Fibroblast of the conjunctiva (primary cell): ENCODE results near the gene CA5A.

Experiments used
- DNase-seq: peaks from one replicate; pipeline ENCODE4 v3.0.0-alpha.2; 2010; ENCODE audit warnings: low read depth

CA5A gene

GRCh38 chr16:87963400-87963799 is 27.1 kb upstream of the CA5A start:
- DNase-seq: no peak

GRCh38 chr16:87961623-87962022 is 25.3 kb upstream of the CA5A start:
- DNase-seq: no peak

- DNase-seq: no peak
Observed at GRCh38 chr16:87960852-87961251, 24.5 kb upstream of the CA5A start.

GRCh38 chr16:87960296-87960695 is 24.0 kb upstream of the CA5A start:
- no peak for DNase-seq

- no peak for DNase-seq
Observed at GRCh38 chr16:87959391-87959990, 23.2 kb upstream of the CA5A start.

- DNase-seq: no peak
Observed at GRCh38 chr16:87958632-87959031, 22.3 kb upstream of the CA5A start.

GRCh38 chr16:87957296-87958094 is 21.2 kb upstream of the CA5A start:
- DNase-seq: no peak

- peak; percentile 68 for DNase-seq
Observed at GRCh38 chr16:87956365-87957231, 20.3 kb upstream of the CA5A start.

GRCh38 chr16:87956098-87956364 is 19.7 kb upstream of the CA5A start:
- DNase-seq: no peak

GRCh38 chr16:87955302-87956097 is 19.2 kb upstream of the CA5A start:
- DNase-seq: no peak

- DNase-seq: no peak
Observed at GRCh38 chr16:87954826-87955225, 18.5 kb upstream of the CA5A start.

GRCh38 chr16:87954361-87954760 is 18.0 kb upstream of the CA5A start:
- no peak for DNase-seq

- DNase-seq: no peak
Observed at GRCh38 chr16:87953308-87954215, 17.2 kb upstream of the CA5A start.

- DNase-seq: no peak
Observed at GRCh38 chr16:87952751-87953150, 16.4 kb upstream of the CA5A start.

GRCh38 chr16:87951552-87952538 is 15.5 kb upstream of the CA5A start:
- no peak for DNase-seq

GRCh38 chr16:87950765-87951551 is 14.6 kb upstream of the CA5A start, which contains the start of gene BANP:
TSS of gene BANP (plus strand) at chr16:87951434. CDS start at chr16:87975116, 23,682 bp downstream.
- peak; percentile 98 for DNase-seq

GRCh38 chr16:87949071-87949744 is 12.9 kb upstream of the CA5A start:
- no peak for DNase-seq

- no peak for DNase-seq
Observed at GRCh38 chr16:87948735-87949070, 12.4 kb upstream of the CA5A start.
